HG02642 (cell line): ENCODE results near the gene CCDC194.

Source experiments
- ATAC-seq: cut with Tn5 transposase; IDR thresholded peaks from one replicate; pipeline ENCODE4 v1.9.1; 2021; ENCODE audit warnings: mild to moderate bottlenecking; ENCODE audit not compliant: unreplicated experiment, poor library complexity

Gene CCDC194

GRCh38 chr19:17406046-17406886, 12.3 kb upstream of the CCDC194 start:
- peak; percentile 9 for ATAC-seq

- ATAC-seq, result peak; percentile 76
Observed at GRCh38 chr19:17405250-17406045, 11.5 kb upstream of the CCDC194 start, which contains the start of gene BST2. TSS of gene BST2 (minus strand) at chr19:17405630. CDS start at chr19:17405575, 55 bp downstream.

DNA sequence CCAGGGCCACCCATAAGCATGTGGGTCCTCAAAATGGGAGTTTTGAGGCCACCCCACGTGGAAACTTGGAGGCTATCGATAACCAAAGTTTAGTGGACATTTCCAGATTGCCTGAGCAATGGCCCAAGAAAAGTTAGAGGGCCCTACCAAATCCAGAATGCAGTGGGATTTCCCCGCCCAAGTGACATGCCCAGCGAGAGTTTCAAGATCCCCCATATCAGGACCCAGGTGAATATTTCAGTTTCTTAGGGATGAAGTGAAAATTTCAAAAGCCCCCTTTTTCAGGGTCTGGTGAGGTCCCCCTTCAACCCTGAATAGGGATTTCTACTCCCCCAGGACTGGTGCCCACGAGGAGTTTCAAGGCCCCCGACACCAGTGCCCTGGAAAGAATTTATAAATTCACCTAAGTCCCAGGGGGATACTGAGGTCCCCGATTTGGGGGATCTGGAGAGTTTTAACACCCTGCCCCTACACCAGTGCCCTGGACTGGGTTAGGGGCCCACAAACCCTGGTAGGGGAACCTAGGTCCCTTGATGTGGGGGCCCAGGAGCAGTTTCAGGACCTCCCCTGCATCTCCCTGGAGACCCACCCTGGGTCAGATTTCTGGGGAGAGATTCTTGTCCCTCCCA, 10.7 kb upstream of the CCDC194 start:
- ATAC-seq, result peak; percentile 32

GRCh38 chr19:17404015-17404414, 10.0 kb upstream of the CCDC194 start:
- ATAC-seq, result no peak

DNA sequence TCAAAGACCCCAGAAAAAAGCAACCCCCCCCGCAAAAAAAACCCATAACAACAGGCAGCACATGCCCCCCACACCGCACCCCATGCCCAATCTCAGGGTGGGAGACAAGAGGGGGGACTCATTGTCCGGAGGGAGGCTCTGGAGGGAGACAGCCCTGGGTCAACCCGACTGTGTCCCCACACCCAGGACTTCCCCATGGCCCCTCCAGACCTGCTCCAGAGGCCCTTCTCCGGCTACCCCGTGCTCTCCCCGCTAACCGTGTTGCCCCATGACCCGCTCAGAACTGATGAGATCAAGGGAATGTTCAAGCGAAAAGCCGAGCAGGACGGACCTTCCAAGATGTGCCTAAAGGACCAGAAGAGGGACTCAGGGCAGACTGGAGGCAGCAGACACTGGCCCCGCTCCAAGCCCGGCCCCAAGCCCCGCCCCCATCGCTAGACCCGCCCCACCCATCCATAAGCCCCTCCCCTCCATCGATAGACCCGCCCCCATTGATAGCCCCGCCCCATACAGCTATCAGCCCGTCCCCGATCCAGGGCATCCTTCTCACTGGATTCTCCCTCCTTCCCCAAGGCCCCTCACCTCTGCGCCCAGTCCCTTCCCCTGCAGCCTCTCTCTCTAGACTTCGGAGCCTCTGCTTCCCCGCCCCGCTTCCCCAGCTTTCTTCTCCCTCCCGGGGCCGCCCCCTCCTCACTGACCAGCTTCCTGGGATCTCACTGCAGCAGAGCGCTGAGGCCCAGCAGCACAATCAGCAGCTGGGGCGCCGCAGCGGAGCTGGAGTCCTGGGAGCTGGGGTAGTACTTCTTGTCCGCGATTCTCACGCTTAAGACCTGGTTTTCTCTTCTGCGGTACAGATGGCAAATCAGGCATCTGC, 9.2 kb upstream of the CCDC194 start:
- no peak for ATAC-seq

DNA sequence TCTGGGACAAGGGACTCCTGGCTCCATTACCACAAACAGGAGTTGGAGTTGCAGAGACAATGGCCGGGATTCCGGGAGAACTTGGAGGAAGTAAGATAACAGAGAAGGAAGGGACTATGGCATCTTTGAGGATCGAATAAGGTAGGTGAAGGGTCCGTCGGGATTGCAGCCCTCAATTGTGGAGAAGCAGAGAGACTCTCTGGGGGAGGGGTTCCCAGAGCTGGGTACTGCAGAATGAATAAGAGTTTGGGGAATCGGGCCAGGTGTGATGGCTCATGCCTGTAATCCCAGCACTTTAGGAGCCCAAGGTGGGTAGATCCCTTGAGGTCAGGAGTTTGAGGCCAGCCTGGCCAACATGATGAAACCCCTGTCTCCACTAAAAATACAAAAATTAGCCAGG, 7.6 kb upstream of the CCDC194 start:
- ATAC-seq, result no peak

DNA sequence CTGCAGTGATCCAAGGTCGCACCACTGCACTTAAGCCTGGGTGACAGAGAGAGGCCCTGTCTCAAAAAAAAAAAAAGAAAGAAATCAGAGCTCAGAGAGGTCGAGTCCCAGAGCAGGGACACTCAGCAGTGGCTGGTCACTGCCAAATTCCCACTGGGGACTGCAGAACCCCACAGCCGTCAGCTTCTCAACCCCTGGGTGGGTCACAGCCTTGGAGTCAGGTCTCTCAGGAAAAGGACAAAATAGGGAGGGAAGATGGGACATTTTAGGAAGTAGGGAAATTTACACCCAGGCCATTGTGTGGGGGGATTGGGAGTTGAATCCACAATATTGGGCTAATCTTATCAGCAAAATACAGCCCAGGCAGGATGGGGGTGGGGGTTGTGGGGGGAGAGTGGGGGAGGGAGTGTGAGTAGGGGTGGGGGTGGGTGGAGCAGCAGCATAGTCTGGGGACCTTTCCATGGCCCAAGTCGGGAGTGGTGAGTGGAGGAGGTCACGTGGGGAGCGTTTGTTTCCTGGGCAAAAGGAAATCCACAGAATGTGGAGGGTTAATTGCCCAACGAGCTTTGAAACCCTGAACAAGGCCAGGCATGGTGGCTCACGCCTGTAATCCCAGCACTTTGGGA, 5.0 kb upstream of the CCDC194 start:
- ATAC-seq, result no peak

DNA sequence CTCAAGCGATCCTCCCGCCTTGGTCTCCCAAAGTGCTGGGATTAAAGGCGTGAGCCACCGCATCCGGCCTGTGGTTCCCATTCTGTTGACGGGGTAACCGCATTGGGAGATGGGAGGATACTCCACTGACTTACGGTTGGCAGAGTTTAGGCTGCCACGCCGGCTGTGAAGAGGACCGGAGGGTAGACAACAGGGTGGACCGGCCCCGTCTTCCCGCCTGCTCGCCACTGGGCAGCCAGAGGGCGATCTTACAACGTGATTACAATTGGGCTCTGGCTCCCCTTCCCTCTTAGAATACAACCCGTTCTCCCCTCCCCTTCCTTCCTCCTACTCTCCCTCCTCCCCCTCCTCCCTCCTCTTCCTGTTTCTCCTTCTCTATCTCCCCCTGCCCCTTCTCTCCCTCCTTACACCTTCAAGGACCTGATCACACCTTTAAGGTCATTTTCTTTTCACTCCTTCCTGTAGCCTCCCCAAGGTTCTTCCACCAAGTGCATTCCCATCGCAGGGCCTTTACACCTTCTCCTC, 957 bp upstream of the CCDC194 start:
- ATAC-seq, result no peak

DNA sequence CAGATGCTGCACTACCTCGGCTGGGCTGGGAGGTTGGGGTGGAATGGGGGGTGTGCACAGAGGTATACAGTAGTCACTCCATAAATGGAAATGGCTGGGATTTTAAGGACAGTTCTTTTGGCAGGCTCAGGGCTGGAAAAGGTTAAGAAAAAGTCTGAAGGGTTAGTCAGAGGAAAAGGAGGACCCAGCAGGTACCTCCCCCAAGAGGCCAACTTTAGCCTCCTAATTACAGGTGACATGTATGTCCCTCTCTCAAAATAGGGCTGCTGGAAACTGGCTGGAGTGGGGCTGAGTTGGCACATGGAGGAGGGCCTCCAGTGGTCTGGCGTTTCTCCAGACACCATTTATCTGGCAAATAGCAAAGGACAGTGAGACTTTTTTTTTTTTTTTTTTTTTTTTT, 994 bp downstream of the CCDC194 start:
- ATAC-seq, result no peak

DNA sequence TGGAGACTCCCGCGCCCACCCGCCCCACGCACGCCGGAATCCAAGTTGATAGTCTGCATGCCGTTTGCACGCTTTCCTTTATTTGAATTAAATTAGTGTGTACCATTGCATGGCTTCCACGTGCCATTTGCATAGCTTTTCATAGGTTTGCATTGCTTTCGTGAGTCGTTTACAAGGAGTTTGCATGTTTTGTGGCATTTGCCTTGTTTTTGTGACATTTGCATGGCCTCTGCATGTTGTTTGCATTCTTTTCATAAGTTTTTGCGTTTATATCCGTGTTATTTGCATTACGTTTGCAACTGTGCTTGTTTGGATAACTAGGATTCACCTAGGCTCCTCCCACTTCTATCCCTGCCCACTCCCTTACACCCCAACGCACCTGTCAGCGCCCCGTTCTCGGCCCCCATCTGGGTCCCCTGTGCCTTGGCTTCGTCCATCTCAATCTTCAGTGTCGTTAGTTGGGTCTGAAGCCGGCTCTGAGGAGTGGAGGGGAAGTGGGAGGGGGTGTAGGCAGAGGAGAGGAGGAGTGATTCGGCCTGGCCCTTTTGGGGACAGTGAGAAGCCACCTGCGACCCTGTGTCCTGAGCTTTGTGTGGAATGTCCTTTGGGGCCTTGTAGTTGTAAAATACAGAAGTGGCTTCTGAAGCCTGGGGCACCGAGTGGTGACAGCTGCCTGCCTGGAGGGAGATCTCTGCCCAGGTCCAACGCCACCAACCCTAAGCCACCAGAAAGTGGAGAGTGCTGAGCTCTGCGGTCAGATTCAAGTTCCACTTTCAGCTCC, 2.4 kb downstream of the CCDC194 start:
- no peak for ATAC-seq

GRCh38 chr19:17390665-17391370, 3.2 kb downstream of the CCDC194 start:
- ATAC-seq, result peak; percentile 88

- no peak for ATAC-seq
Observed at GRCh38 chr19:17389957-17390664, 3.9 kb downstream of the CCDC194 start.

DNA sequence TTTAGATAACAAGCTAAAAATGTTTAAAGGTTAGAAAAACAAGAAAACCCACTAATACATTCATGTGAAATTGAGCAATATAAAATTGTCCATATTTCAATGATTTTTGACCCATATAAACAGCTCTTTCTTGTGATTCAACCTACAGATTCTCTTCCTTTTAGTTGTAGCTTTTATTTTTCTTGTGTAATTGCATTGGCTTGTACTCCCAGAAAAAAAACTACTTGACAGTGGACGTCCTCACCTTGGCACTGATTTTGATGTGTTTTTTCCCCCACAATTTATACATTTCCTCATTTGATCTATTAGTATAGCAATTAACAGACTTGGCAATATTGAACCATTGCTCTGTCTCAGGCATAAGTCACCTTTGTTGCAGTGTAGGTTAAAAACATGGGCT, 4.7 kb downstream of the CCDC194 start:
- ATAC-seq, result no peak

DNA sequence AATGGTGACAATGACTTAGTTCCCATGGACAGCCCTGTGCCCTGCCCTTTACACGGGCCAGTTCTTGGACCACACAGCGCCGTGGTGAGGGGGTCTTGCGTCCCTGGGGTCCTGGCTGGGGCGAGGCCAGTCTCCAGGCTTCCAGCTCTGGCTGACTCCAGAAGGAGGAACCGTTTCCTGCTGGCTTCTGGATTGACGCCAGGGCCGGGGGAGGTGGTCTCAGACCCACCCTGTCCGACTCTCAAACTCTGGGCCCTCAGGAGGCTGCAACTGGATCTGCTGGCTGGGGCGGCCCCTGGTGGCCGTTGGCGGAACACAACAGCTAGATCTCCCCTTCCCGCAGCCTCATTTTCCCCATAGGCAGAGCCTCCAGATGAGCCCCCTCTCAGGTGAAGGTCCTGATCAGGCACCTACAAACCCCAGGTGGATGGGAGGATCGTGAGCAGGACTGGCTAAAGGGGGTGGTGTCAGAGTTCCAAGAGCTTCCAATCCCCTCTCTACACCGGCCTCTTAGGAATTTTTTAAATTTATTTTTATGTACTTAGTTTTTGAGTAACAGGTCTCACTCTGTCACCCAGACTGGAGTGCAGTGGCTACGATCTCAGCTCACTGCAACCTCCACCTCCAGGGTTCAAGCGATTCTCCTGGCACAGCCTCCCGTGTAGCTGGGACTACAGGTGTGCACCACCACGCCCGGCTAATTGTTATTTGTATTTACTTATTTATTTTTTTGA, 8.0 kb downstream of the CCDC194 start:
- ATAC-seq, result no peak

GRCh38 chr19:17380426-17381138, 13.4 kb downstream of the CCDC194 start:
- no peak for ATAC-seq

- ATAC-seq, result no peak
Observed at GRCh38 chr19:17379221-17379631, 14.8 kb downstream of the CCDC194 start.
